SK-N-MC (cell line): Measurements from ENCODE around the gene FOLR2.
A peak's percentile ranks its signal among the peaks of the same experiment; 100 is the strongest.

Experiments used
- DNase-seq: peaks from one replicate; pipeline ENCODE4 v3.0.0-alpha.2; 2011; ENCODE audit warnings: low read depth, low spot score
- H3K27ac ChIP-seq: fragments of 200-600 bp; sonication (generic); 2 replicates; pipeline ENCODE4 v1.5.1; 2016; ENCODE audit warnings: mixed run types
- H3K36me3 ChIP-seq: fragments of 200-600 bp; sonication (generic); 2 replicates; pipeline ENCODE4 v1.6.1; 2017; ENCODE audit warnings: antibody characterized with exemption, low read length, mixed read lengths; ENCODE audit not compliant: insufficient read depth
- H3K4me3 ChIP-seq: fragments of 200-600 bp; sonication (generic); 2 replicates; pipeline ENCODE4 v1.5.1; 2016
- H3K9ac ChIP-seq: fragments of 200-600 bp; sonication (generic); 2 replicates; pipeline ENCODE4 v1.8.0; 2017; ENCODE audit warnings: mixed run types, mixed read lengths; ENCODE audit not compliant: insufficient read length
- H3K9me3 ChIP-seq: fragments of 200-600 bp; sonication (generic); 2 replicates; pipeline ENCODE4 v1.6.1; 2017; ENCODE audit warnings: low read depth, mild to moderate bottlenecking, antibody characterized with exemption, low read length, moderate library complexity, mixed read lengths
- EZH2 ChIP-seq: fragments of 200-600 bp; sonication (generic); IDR thresholded peaks from one replicate; pipeline ENCODE4 v1.6.1; 2017; ENCODE audit warnings: antibody characterized with exemption
- FOXP2 ChIP-seq: optimal IDR thresholded peaks from 2 replicates; pipeline ENCODE3; 2011; ENCODE audit warnings: mild to moderate bottlenecking, moderate library complexity; ENCODE audit not compliant: insufficient read depth; ENCODE audit errors: extremely low read length, control extremely low read depth
- POLR2AphosphoS5 ChIP-seq: IDR thresholded peaks from 2 replicates; pipeline ENCODE4 v1.6.1; 2012; ENCODE audit warnings: mild to moderate bottlenecking, low read depth, low read length, borderline replicate concordance

Gene FOLR2

GRCh38 chr11:72241291-72241781 lies 24.7 kb downstream of the FOLR2 start:
- no peaks in the 10 kb centered on the region for H3K9me3 ChIP-seq
- H3K27ac ChIP-seq, result no peak overlapping the region
- DNase-seq, result no peak
- H3K4me3 ChIP-seq, result no peak overlapping the region
- TF ChIP-seq EZH2 (no peak), POLR2AphosphoS5 (no peak), FOXP2 (no peak)
- H3K9ac ChIP-seq, result no peak overlapping the region
- H3K36me3 ChIP-seq, result peaks cover 14% of the 10 kb centered on the region; the same call in 1 of the 2 replicates

- H3K9me3 ChIP-seq, result no peaks in the 10 kb centered on the region
- TF ChIP-seq EZH2 (no peak), POLR2AphosphoS5 (no peak), FOXP2 (no peak)
- no peak overlapping the region for H3K4me3 ChIP-seq
- H3K9ac ChIP-seq, result no peak overlapping the region
- H3K36me3 ChIP-seq, result peaks cover 7% of the 10 kb centered on the region; the same call in 1 of the 2 replicates
- H3K27ac ChIP-seq, result no peak overlapping the region
- no peak for DNase-seq
Measured at GRCh38 chr11:72242141-72242540, 25.5 kb downstream of the FOLR2 start.

DNA sequence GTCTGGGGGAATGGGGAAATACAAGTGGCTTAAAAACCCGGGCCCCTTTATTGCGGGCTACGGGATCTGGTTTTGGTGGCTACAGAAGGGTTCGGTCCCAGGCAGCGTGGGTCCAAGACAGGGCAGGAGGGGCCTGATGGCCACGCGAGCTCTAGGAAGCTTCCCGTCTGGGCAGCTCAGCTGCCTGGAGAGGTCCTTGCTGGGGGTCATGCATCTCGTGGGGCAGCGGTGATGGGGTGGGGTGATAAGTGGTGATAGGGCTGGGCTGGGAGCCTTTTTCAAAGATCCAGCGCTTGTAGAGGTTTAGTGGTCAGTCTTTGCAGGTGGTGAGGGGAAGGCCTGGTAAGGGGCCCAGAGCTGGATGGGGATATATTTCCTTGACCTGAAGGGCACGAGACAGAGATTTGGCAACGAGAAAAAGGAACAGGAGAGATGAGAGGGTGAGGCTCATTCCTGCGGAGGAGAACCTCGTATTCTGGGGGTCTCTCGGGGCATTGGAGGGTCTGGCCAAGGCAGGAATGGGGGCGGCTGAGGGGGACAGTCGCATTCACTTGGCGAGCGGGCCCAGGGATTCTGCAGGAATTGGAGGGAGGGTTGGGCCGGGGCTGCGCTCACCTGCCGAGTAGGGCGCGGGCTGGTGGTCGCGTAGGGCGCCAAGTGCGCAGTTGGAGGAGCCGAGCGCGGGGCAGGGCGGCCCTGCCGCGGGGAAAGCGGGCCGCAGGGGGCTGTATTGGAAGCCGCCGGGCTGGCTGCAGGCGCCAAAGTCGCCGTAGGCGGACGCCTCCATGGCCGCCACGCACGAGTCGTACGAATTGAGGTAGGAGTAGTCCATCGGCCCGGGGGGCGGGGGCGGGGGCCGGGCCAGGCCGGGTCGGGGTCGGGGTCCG lies 26.8 kb downstream of the FOLR2 start:
- Histone ChIP-seq H3K4me3 (peak overlapping the region; percentile 65), H3K9me3 (no peaks in the 10 kb centered on the region), H3K36me3 (no peaks in the 10 kb centered on the region), H3K27ac (no peak overlapping the region), H3K9ac (no peak overlapping the region)
- no peak for DNase-seq
- TF ChIP-seq POLR2AphosphoS5 (no peak), EZH2 (no peak), FOXP2 (no peak)

- no peaks in the 10 kb centered on the region for H3K9me3 ChIP-seq
- no peak within 1 kb of the TSS for H3K27ac ChIP-seq
- TF ChIP-seq EZH2 (no peak), FOXP2 (no peak), POLR2AphosphoS5 (no peak)
- no peak for DNase-seq
- no peaks in the 10 kb centered on the region for H3K36me3 ChIP-seq
- no peak within 1 kb of the TSS for H3K9ac ChIP-seq
- peak within 1 kb of the TSS; percentile 65 for H3K4me3 ChIP-seq
Measured at GRCh38 chr11:72244060-72244360, 27.4 kb downstream of the FOLR2 start, which contains the start of gene PHOX2A. TSS of gene PHOX2A (minus strand) at chr11:72244176. CDS start at chr11:72244004, 172 bp downstream.

DNA sequence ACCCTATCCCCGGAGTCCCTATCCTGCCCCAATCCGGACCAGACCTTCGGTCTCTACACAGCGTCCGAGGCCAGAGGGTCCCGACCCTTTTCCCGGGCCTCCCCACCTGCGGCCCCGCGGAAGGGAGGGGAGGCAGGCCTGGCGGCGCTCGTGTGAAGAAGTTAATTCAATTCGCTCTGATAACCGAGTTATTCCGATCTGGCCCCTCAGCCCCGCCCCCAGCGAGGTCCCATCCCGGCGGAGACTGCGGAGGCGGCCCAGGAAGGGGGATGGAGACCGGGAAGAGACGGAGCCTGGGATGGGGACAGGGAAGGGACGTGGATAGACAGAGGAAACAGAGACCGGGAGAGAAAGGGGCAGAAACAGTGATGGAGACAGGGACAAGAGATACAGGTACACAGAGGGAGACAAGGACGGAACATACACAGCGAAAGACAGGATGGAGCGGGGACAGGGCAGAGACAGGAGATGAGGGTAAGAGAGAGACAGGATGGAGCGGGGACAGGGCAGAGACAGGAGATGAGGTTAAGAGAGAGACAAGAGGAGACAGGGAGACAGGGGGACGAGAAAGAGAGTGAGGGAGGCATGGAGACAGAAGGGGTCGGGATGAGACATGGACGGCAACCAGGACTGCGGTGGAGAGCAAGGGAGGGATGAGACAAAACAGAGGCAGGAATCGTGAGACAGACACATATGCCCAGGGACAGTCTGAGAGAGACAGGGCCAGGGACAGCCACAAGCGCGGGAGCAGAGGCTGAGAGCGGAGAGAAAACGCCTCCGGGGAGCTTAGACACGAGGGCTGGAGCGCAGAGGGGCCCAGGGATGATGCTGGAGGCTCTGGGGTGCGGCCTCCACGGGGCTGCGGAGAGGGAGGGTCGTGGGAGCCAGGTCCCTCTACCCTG lies 28.0 kb downstream of the FOLR2 start:
- H3K36me3 ChIP-seq, result no peaks in the 10 kb centered on the region
- no peaks in the 10 kb centered on the region for H3K9me3 ChIP-seq
- peak overlapping the region; percentile 65 for H3K4me3 ChIP-seq
- no peak for DNase-seq
- no peak overlapping the region for H3K9ac ChIP-seq
- TF ChIP-seq POLR2AphosphoS5, result no peak
- no peak for TF ChIP-seq EZH2
- TF ChIP-seq FOXP2, result no peak
- H3K27ac ChIP-seq, result no peak overlapping the region

GRCh38 chr11:72245263-72245816 lies 28.7 kb downstream of the FOLR2 start:
- no peak overlapping the region for H3K9ac ChIP-seq
- DNase-seq, result no peak
- no peaks in the 10 kb centered on the region for H3K9me3 ChIP-seq
- H3K27ac ChIP-seq, result no peak overlapping the region
- no peak for TF ChIP-seq POLR2AphosphoS5
- no peak for TF ChIP-seq FOXP2
- H3K36me3 ChIP-seq, result no peaks in the 10 kb centered on the region
- H3K4me3 ChIP-seq, result no peak overlapping the region

- Histone ChIP-seq H3K36me3 (no peaks in the 10 kb centered on the region), H3K9me3 (no peaks in the 10 kb centered on the region), H3K4me3 (no peak overlapping the region), H3K27ac (no peak overlapping the region), H3K9ac (no peak overlapping the region)
- no peak for TF ChIP-seq EZH2
- no peak for TF ChIP-seq POLR2AphosphoS5
- no peak for TF ChIP-seq FOXP2
- no peak for DNase-seq
Measured at GRCh38 chr11:72247584-72247983, 31.0 kb downstream of the FOLR2 start.

DNA sequence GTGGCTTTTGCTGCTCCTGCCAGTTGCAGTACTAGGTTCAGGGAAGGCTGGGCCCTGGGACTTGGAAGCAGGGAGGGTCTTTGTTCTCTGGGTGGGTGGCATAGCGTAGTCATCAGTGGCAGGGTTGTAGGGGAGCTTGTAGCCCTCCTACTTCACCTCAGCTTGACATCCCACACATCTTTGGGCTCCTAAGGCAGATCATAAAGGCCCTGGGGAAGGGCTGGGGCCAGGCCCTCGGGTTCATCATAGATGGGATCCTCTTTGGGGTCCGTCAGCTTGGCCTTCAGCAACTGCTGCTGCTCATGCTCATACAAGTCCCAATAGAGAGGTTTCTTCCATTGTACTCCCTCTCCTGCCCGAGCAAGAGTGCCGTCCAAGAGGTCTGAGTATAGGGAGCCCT lies 33.4 kb downstream of the FOLR2 start:
- no peak overlapping the region for H3K9ac ChIP-seq
- H3K36me3 ChIP-seq, result no peaks in the 10 kb centered on the region
- H3K27ac ChIP-seq, result no peak overlapping the region
- no peak for DNase-seq
- no peak overlapping the region for H3K4me3 ChIP-seq
- H3K9me3 ChIP-seq, result no peaks in the 10 kb centered on the region
- TF ChIP-seq POLR2AphosphoS5 (no peak), EZH2 (no peak), FOXP2 (no peak)
